Measurements from ENCODE around the gene ALG12. TPM values are rescaled to one million over a fixed set of nuclear protein-coding genes. Genes with fewer than 3 reads are reported as not detected.

ALG12 gene
- polyA plus RNA-seq, 1 of the 3 experiments (the other 2 are of a cell fraction) = 9.9 TPM

DNA sequence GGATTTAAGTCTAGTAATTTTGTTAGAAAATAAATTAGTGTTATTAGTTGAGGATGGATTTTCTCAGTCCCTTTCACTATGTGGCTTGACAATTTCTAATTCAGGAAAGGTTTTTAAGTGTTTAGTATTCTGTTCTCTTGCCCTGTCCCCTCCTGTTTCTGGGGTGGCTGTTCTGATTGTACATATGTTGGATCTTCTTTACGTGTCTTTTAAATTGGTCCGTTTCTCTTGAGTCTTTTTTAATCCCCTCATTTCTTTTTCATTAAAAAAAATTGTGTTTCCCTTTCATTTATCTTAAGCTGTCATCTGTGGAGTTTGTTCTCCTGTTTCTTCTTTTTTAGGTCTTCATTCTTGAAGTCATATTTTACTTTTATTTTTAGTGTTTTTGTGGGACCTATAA is 52.1 kb downstream of the ALG12 start:
- H3K4me2 ChIP-seq = no peak overlapping the region
- H3K4me1 ChIP-seq (ENCODE audit: control insufficient read depth in 1 of 2, insufficient read depth in 2 of 2, low read depth in 1 of 2, low read length in 1 of 2) = peaks cover 0 to 3% of the 10 kb centered on the region in 2 experiments; a peak in 1 of 4 replicates
- H3K79me2 ChIP-seq (ENCODE audit: insufficient read depth) = peaks cover 100% of the 10 kb centered on the region
- no peaks in the 10 kb centered on the region for H3K9me2 ChIP-seq
- H3F3A ChIP-seq (replicated peaks; ENCODE audit: insufficient read depth) = no peaks in the 10 kb centered on the region
- no peak overlapping the region for H3K9ac ChIP-seq
- H3K36me3 ChIP-seq (replicated peaks in 1 of 2; ENCODE audit: control insufficient read depth in 1 of 2, insufficient read depth in 2 of 2, low read length in 1 of 2) = peaks cover 0 to 22% of the 10 kb centered on the region in 2 experiments
- DNase-seq = no peak
- peaks cover 3% of the 10 kb centered on the region; the same call in 1 of the 2 replicates for H3K9me3 ChIP-seq
- H3K4me3 ChIP-seq (ENCODE audit: low read depth in 2 of 2, low read length in 1 of 2) = no peak overlapping the region
- no peak overlapping the region for H3K27ac ChIP-seq (ENCODE audit: low read depth in 2 of 2, low read length in 1 of 2)
- TF ChIP-seq POLR2AphosphoS5 (IDR thresholded peaks at IDR 0.05; ENCODE audit: low read depth, low read length) (no peak), YY1 (IDR thresholded peaks at IDR 0.05; ENCODE audit: low read depth) (no peak), IRF3 (IDR thresholded peaks at IDR 0.05; ENCODE audit: low read depth, low read length) (no peak), TEAD4 (IDR thresholded peaks at IDR 0.05; ENCODE audit: borderline replicate concordance, insufficient read depth) (no peak), MEF2A (IDR thresholded peaks at IDR 0.05; ENCODE audit: borderline replicate concordance, low read depth) (no peak), GABPA (IDR thresholded peaks at IDR 0.05; ENCODE audit: low read depth) (no peak), FOXM1 (IDR thresholded peaks at IDR 0.05; ENCODE audit: low read depth) (no peak), EZH2phosphoT487 (IDR thresholded peaks at IDR 0.05; ENCODE audit: borderline replicate concordance, low read depth) (no peak), FOXJ3 (CRISPR knock-in tag; IDR thresholded peaks at IDR 0.05) (no peak)
- TF ChIP-seq, protein P1, sequence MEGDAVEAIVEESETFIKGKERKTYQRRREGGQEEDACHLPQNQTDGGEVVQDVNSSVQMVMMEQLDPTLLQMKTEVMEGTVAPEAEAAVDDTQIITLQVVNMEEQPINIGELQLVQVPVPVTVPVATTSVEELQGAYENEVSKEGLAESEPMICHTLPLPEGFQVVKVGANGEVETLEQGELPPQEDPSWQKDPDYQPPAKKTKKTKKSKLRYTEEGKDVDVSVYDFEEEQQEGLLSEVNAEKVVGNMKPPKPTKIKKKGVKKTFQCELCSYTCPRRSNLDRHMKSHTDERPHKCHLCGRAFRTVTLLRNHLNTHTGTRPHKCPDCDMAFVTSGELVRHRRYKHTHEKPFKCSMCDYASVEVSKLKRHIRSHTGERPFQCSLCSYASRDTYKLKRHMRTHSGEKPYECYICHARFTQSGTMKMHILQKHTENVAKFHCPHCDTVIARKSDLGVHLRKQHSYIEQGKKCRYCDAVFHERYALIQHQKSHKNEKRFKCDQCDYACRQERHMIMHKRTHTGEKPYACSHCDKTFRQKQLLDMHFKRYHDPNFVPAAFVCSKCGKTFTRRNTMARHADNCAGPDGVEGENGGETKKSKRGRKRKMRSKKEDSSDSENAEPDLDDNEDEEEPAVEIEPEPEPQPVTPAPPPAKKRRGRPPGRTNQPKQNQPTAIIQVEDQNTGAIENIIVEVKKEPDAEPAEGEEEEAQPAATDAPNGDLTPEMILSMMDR (IDR thresholded peaks at IDR 0.05) = no peak
- no peak overlapping the region for H2AFZ ChIP-seq (ENCODE audit: low read depth)
- POLR2A ChIA-PET = no interaction called here
- CTCF ChIA-PET = no interaction called here
- 97% methylated on average over 2 of the region's 2 CpGs for WGBS (ENCODE audit: low lambda C conversion rate)
- peaks cover 45% of the 10 kb centered on the region for H4K20me1 ChIP-seq (ENCODE audit: insufficient read depth)
- no peaks in the 10 kb centered on the region for H3K27me3 ChIP-seq (ENCODE audit: insufficient read depth)

GRCh38 chr22:49865156-49865555 is 53.1 kb downstream of the ALG12 start:
- no peaks in the 10 kb centered on the region for H3K27me3 ChIP-seq (ENCODE audit: insufficient read depth)
- no peak overlapping the region for H3K4me3 ChIP-seq (ENCODE audit: low read depth in 2 of 2, low read length in 1 of 2)
- H3K9me2 ChIP-seq = no peaks in the 10 kb centered on the region
- POLR2A ChIA-PET = no interaction called here
- H3K4me1 ChIP-seq (ENCODE audit: control insufficient read depth in 1 of 2, insufficient read depth in 2 of 2, low read depth in 1 of 2, low read length in 1 of 2) = peaks cover 0 to 3% of the 10 kb centered on the region in 2 experiments; a peak in 1 of 4 replicates
- H4K20me1 ChIP-seq (ENCODE audit: insufficient read depth) = peaks cover 51% of the 10 kb centered on the region
- H2AFZ ChIP-seq (ENCODE audit: low read depth) = no peak overlapping the region
- peaks cover 3% of the 10 kb centered on the region; the same call in 1 of the 2 replicates for H3K9me3 ChIP-seq
- no peaks in the 10 kb centered on the region for H3F3A ChIP-seq (replicated peaks; ENCODE audit: insufficient read depth)
- no peak overlapping the region for H3K9ac ChIP-seq
- CTCF ChIA-PET = no interaction called here
- WGBS (ENCODE audit: low lambda C conversion rate) = 92% methylated on average over 17 of the region's 17 CpGs
- TF ChIP-seq NRF1 (IDR thresholded peaks at IDR 0.05; ENCODE audit: low read depth, low read length) (no peak), FOXM1 (IDR thresholded peaks at IDR 0.05; ENCODE audit: low read depth) (no peak), TEAD4 (IDR thresholded peaks at IDR 0.05; ENCODE audit: borderline replicate concordance, insufficient read depth) (no peak), CHD2 (IDR thresholded peaks at IDR 0.05; ENCODE audit: low read length, partially characterized antibody) (no peak), YY1 (IDR thresholded peaks at IDR 0.05; ENCODE audit: low read depth) (no peak), EZH2phosphoT487 (IDR thresholded peaks at IDR 0.05; ENCODE audit: borderline replicate concordance, low read depth) (no peak), MEF2A (IDR thresholded peaks at IDR 0.05; ENCODE audit: borderline replicate concordance, low read depth) (no peak), RAD21 (IDR thresholded peaks at IDR 0.05; ENCODE audit: low read length) (no peak), EP300 (IDR thresholded peaks at IDR 0.05; ENCODE audit: borderline replicate concordance in 1 of 2, low read depth in 1 of 2, low read length in 1 of 2) (no peak), RFX5 (IDR thresholded peaks at IDR 0.05; ENCODE audit: low read length) (no peak), NFIC (IDR thresholded peaks at IDR 0.05; ENCODE audit: borderline replicate concordance) (no peak)
- TF ChIP-seq, protein P2, sequence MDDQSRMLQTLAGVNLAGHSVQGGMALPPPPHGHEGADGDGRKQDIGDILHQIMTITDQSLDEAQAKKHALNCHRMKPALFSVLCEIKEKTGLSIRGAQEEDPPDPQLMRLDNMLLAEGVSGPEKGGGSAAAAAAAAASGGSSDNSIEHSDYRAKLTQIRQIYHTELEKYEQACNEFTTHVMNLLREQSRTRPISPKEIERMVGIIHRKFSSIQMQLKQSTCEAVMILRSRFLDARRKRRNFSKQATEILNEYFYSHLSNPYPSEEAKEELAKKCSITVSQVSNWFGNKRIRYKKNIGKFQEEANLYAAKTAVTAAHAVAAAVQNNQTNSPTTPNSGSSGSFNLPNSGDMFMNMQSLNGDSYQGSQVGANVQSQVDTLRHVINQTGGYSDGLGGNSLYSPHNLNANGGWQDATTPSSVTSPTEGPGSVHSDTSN (IDR thresholded peaks at IDR 0.05) = no peak
- TF ChIP-seq, protein P3, sequence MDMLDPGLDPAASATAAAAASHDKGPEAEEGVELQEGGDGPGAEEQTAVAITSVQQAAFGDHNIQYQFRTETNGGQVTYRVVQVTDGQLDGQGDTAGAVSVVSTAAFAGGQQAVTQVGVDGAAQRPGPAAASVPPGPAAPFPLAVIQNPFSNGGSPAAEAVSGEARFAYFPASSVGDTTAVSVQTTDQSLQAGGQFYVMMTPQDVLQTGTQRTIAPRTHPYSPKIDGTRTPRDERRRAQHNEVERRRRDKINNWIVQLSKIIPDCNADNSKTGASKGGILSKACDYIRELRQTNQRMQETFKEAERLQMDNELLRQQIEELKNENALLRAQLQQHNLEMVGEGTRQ (IDR thresholded peaks at IDR 0.05; ENCODE audit: borderline replicate concordance, low read depth, low read length) = no peak
- peaks cover 0 to 22% of the 10 kb centered on the region in 2 experiments for H3K36me3 ChIP-seq (replicated peaks in 1 of 2; ENCODE audit: control insufficient read depth in 1 of 2, insufficient read depth in 2 of 2, low read length in 1 of 2)
- no peak for DNase-seq
- H3K27ac ChIP-seq (ENCODE audit: low read depth in 2 of 2, low read length in 1 of 2) = no peak overlapping the region
- H3K4me2 ChIP-seq = no peak overlapping the region
- peaks cover 100% of the 10 kb centered on the region for H3K79me2 ChIP-seq (ENCODE audit: insufficient read depth)
